GM12892 (cell line): ENCODE results near the gene NSUN7.

Experiments used
- POLR2A ChIP-seq: IDR thresholded peaks from 2 replicates; pipeline ENCODE4 v1.6.1; 2011; ENCODE audit warnings: low read depth, low read length, control low read depth
- POLR2AphosphoS5 ChIP-seq: IDR thresholded peaks from 2 replicates; pipeline ENCODE4 v1.6.1; 2011; ENCODE audit warnings: low read depth, low read length, control low read depth
- TAF1 ChIP-seq: IDR thresholded peaks from 2 replicates; pipeline ENCODE4 v1.6.1; 2011; ENCODE audit warnings: low read depth, mild to moderate bottlenecking, control low read depth, low read length, borderline replicate concordance

GRCh38 chr4:40736910-40737309 is 12.8 kb upstream of the NSUN7 start:
- TF ChIP-seq POLR2A (no peak), TAF1 (no peak), POLR2AphosphoS5 (no peak)
